GM12801 (cell line): ENCODE measurements around the gene TP53RK.

Source experiments
- TF ChIP-seq, protein P1 (sequence below): IDR thresholded peaks from one replicate; pipeline ENCODE4 v1.5.1; 2011; ENCODE audit warnings: control low read depth; ENCODE audit not compliant: insufficient read length; ENCODE audit errors: extremely low read depth

TP53RK gene

DNA sequence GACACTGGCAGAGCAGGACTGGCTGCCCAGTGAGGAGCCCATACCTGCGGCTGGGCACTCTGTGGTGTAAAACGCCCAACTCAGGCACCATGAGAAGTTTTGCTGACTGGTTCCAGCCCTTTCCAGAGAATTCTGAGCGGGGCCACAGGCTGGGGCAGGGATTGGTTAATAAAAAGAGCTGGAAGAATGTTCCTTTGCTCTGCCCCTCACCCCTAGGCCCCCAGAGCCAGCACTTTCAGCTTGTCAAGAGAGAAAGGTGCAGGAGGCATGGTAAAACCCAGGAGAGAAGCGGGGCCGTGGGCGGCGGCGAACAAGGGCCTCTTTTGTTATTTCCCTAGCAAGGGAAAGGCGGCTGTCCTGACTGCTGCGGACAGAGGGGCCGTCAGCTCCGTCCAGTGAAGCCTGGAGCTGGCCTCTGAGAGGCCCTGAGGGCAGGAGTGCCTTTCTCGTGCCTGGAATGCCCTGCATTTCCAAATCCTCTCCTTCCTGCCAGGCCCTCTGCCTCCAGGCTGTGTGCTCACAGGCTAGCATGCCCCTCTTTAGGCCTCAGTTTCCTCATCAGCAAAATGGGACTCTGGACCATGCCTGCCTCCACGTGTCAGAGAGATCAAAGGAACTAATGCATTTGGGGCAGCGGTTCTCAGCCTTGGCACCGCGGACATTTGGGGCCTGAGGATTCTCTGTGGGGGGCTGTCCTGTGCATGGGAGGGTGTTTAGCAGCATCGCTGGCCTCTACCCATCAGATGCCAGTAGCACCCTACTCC lies 50.9 kb downstream of the TP53RK start:
- TF ChIP-seq, protein P1, sequence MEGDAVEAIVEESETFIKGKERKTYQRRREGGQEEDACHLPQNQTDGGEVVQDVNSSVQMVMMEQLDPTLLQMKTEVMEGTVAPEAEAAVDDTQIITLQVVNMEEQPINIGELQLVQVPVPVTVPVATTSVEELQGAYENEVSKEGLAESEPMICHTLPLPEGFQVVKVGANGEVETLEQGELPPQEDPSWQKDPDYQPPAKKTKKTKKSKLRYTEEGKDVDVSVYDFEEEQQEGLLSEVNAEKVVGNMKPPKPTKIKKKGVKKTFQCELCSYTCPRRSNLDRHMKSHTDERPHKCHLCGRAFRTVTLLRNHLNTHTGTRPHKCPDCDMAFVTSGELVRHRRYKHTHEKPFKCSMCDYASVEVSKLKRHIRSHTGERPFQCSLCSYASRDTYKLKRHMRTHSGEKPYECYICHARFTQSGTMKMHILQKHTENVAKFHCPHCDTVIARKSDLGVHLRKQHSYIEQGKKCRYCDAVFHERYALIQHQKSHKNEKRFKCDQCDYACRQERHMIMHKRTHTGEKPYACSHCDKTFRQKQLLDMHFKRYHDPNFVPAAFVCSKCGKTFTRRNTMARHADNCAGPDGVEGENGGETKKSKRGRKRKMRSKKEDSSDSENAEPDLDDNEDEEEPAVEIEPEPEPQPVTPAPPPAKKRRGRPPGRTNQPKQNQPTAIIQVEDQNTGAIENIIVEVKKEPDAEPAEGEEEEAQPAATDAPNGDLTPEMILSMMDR: no peak

DNA sequence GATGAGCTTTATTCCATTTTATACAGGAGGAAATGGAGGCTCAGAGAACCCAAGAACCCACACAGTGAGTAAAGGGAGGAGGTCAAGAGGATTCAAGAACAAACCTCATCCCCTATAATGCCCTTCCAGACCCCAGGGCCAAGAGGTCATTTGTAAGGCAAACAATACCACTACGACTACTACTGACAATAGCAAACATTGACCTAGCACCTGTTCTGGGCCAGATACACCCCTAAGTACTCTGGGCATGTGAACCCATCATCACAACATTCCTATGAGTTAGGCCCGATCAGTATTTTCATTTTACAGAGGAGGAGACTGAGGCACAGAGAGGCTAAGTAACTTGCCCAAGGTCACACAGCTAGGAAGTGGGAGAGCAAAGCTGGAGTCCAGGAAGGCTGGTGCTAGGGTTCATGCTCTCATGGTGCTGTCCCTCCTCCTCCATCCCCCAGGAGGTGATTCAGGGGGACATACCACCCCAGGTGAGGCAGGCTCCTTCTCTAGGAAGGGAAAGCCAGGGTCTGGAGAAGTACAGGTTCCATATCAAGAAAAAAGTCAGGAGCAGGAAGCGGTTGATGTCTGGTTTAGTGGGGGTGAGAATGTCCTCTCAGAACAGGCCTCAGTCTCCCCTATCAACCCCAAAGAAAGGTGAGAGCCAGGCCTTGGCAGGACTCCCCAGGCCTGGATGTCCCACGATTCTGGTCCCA lies 51.7 kb downstream of the TP53RK start:
- TF ChIP-seq, protein P1: no peak

DNA sequence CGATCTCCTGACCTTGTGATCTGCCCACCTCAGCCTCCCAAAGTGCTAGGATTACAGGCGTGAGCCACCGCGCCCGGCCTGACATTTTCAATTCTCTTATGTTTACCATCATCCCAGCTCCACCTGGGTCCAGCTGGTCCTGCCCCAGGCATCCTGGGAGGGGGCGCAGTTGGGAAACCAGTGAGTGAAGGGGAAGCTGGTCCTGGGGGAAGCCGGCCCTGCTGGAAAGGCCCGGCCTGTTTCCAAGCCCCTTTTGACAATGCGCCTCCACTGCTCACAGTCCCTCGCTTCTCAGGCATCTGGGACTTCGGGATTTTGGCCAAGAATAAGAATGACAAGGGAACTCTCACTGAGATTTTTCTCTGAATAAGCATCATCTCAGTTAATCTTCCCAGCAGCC lies 52.2 kb downstream of the TP53RK start:
- TF ChIP-seq, protein P1: no peak

DNA sequence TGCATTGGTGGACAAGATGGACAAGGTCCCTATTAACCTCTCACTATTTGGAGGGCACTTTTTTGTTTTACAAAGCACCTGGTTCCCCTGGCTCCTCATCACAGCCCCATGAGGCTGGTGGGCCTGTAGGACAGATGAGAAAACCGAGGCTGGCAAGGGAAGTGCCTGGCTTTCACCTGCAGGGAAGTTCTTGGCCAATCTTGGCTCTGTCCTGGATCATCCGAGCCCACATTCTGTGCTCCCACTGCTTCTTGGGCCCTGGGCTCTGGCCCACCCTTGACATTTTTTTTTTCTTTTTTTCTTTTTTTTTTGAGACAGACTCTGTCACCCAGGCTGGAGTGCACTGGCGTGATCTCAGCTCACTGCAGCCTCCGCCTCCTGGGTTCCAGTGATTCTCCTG lies 52.7 kb downstream of the TP53RK start:
- TF ChIP-seq, protein P1: no peak

DNA sequence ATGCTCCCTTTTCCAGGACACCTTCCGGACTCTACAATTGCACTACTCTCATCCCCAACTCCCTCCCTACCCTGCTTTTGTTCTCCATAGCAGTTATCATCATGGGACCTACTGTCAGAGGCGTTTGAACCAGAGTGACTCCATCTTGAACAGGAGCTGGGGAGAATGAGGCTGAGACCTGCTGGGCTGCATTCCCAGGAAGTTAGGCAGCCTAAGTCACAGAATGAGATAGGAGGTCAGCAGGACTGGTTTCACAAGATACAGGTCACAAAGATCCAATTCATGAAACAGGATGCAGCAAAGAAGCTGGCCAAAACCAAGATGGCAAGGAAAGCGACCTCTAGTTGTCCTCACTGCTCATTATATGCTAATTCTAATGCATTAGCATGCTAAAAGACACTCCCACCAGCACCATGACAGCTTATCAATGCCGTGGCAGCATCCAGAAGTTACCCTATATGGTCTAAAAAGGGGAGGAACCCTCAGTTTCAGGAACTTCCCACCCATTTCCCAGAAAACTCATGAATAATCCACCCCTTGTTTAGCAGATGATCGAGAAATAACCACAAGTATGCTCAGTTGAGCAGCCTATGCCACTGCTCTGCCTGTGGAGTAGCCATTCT lies 53.6 kb downstream of the TP53RK start:
- TF ChIP-seq, protein P1: no peak

DNA sequence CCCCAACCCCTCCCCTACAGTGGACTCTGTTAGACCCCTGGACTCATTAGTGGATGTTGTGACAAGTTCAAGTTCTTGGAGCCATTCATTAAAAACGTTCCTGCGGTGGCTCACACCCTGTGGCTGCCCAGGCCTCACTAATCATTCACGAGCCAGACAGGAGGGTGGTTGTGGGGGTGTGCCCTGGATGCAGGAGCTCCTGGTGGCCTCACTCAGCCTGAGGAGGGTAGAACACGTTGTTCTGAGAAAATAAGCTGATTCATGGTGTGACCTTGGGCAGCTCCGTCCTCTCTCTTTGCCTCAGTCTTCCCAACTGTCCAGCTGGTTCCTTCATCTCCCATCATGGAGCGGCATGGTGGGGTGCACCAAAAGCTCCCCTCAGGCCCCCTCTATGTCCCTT lies 54.7 kb downstream of the TP53RK start:
- TF ChIP-seq, protein P1: no peak
